ENCODE results near the gene ARSB.
"Not testable (repeated sequence)": the region's sequence is repeated elsewhere in the genome, so short reads cannot be mapped to it uniquely, and the experiment has no call there.

- TF ChIP-seq EZH2 (IDR thresholded peaks at IDR 0.05; ENCODE audit: insufficient read depth, poor library complexity, severe bottlenecking); EZH2phosphoT487 (IDR thresholded peaks at IDR 0.05; ENCODE audit: insufficient read depth, low read depth): not testable (repeated sequence)
These were observed 133.2 kb downstream of the ARSB start for GRCh38 chr5:78851891-78852290.
